Keratinocyte (primary cell): ENCODE data around the gene SERPIND1. TPM values are rescaled to one million over a fixed set of nuclear protein-coding genes. Genes with fewer than 3 reads are reported as not detected.

Experiments used
- DNase-seq: peaks from one replicate; pipeline ENCODE4 v3.0.0-alpha.2; 2011; ENCODE audit warnings: low read depth, missing footprints, low spot score
- FAIRE-seq: peaks from 2 replicates; lab custom pipeline; 2011; peaks lifted over from hg19 to GRCh38; lab: Jason Lieb, UNC
- H2AFZ ChIP-seq: 2 replicates; pipeline ENCODE4 v1.6.0; 2012; ENCODE audit warnings: low read length, control low read depth, inconsistent platforms; ENCODE audit not compliant: control insufficient read depth
- H3K27ac ChIP-seq: 2 replicates; pipeline ENCODE4 v1.5.1; 2011; ENCODE audit warnings: low read length; ENCODE audit not compliant: control insufficient read depth, insufficient read depth
- H3K27me3 ChIP-seq: 3 replicates; pipeline ENCODE4 v1.6.0; 2011; ENCODE audit warnings: low read length; ENCODE audit not compliant: control insufficient read depth, insufficient read depth; ENCODE audit errors: extremely low read depth
- H3K36me3 ChIP-seq, 2 experiments: 2 replicates in 1 of 2; 3 replicates in 1 of 2; pipeline ENCODE4 v1.5.1; 2011; ENCODE audit warnings: low read length in 2 of 2, mild to moderate bottlenecking in 1 of 2; ENCODE audit not compliant: control insufficient read depth in 2 of 2, insufficient read depth in 2 of 2; ENCODE audit errors: extremely low read depth in 1 of 2
- H3K4me1 ChIP-seq: 3 replicates; pipeline ENCODE4 v1.5.1; 2011; ENCODE audit warnings: low read length; ENCODE audit not compliant: control insufficient read depth, insufficient read depth; ENCODE audit errors: extremely low read depth
- H3K4me2 ChIP-seq: 3 replicates; pipeline ENCODE4 v1.6.0; 2011; ENCODE audit warnings: low read depth, low read length; ENCODE audit not compliant: control insufficient read depth, insufficient read depth; ENCODE audit errors: extremely low read depth
- H3K4me3 ChIP-seq, 3 experiments: fragments of 200-600 bp in 1 of 3; sonication (generic) in 1 of 3; 2 replicates in 2 of 3; 3 replicates in 1 of 3; pipeline ENCODE4 v1.5.1; 2011 to 2016; ENCODE audit warnings: low read length in 3 of 3, mild to moderate bottlenecking in 3 of 3, control low read depth in 2 of 3, inconsistent platforms in 1 of 3, low read depth in 1 of 3, mixed read lengths in 1 of 3, mixed run types in 1 of 3, moderate library complexity in 1 of 3; ENCODE audit not compliant: control insufficient read depth in 2 of 3, insufficient read depth in 2 of 3; ENCODE audit errors: extremely low read depth in 1 of 3
- H3K79me2 ChIP-seq: 2 replicates; pipeline ENCODE4 v1.6.0; 2012; ENCODE audit warnings: low read length; ENCODE audit not compliant: control insufficient read depth, insufficient read depth
- H3K9ac ChIP-seq: 3 replicates; pipeline ENCODE4 v1.6.0; 2011; ENCODE audit warnings: low read length; ENCODE audit not compliant: control insufficient read depth, insufficient read depth; ENCODE audit errors: extremely low read depth
- H3K9me1 ChIP-seq: 3 replicates; pipeline ENCODE4 v1.6.0; 2011; ENCODE audit warnings: low read length; ENCODE audit not compliant: control insufficient read depth, insufficient read depth; ENCODE audit errors: extremely low read depth
- H3K9me3 ChIP-seq: 2 replicates; pipeline ENCODE4 v1.5.1; 2012; ENCODE audit warnings: low read depth, low read length; ENCODE audit not compliant: control insufficient read depth
- H4K20me1 ChIP-seq: 3 replicates; pipeline ENCODE4 v1.6.0; 2011; ENCODE audit warnings: low read length; ENCODE audit not compliant: control insufficient read depth, insufficient read depth; ENCODE audit errors: extremely low read depth
- CTCF ChIP-seq, 3 experiments: IDR thresholded peaks in 1 of 3; conservative IDR thresholded peaks in 1 of 3; optimal IDR thresholded peaks in 1 of 3; 2 replicates in 2 of 3; 3 replicates in 1 of 3; pipeline versions ENCODE3 to v1.5.1; 2011; ENCODE audit warnings: low read length in 3 of 3, mild to moderate bottlenecking in 3 of 3, moderate library complexity in 2 of 3, control low read depth in 1 of 3, inconsistent platforms in 1 of 3; ENCODE audit not compliant: insufficient read depth in 2 of 3; ENCODE audit errors: extremely low read depth in 1 of 3
- EZH2 ChIP-seq: IDR thresholded peaks from one replicate; pipeline ENCODE4 v1.6.1; 2012; ENCODE audit warnings: inconsistent platforms, mild to moderate bottlenecking, low read length, moderate library complexity
- dilution Hi-C: fragments of 300-500 bp; cut with MboI; formaldehyde crosslinking; loops from one replicate; pipeline ENCODE4 v1.7.0; 2020; ENCODE audit warnings: low sequenced_read_pairs; ENCODE audit not compliant: extremely low pct_ligation_motif_present
- polyA plus RNA-seq, 5 experiments: library from polyadenylated mRNA; depleted of rRNA in 3 of 5; stranded (reverse) in 3 of 5; stranded (forward) in 1 of 5; unstranded in 1 of 5; fragments of >200 nt; gene quantifications; 1 replicate in 1 of 5; 2 replicates in 3 of 5; 3 replicates in 1 of 5; pipeline versions ENCODE4 v1.2.1 to v1.2.3, GENCODE V29; 2011 to 2012; ENCODE audit warnings: missing spikeins in 2 of 5, low read depth in 1 of 5, low replicate concordance in 1 of 5

SERPIND1 gene
- polyA plus RNA-seq, 1 donor (not counting 4 experiments of a cell fraction or from before 2014, with no cell fraction given), result not detected

GRCh38 chr22:20792966-20793728 lies 19.2 kb downstream of the SERPIND1 start:
- Histone ChIP-seq H3K27me3 (no peaks in the 10 kb centered on the region), H3K27ac (no peak overlapping the region), H3K9me3 (no peaks in the 10 kb centered on the region), H3K36me3 (peaks cover 12 to 29% of the 10 kb centered on the region in 2 experiments), H3K4me2 (no peak overlapping the region), H3K4me3 (no peak overlapping the region), H3K9me1 (no peaks in the 10 kb centered on the region), H3K4me1 (no peaks in the 10 kb centered on the region), H2AFZ (no peak overlapping the region), H4K20me1 (no peaks in the 10 kb centered on the region), H3K79me2 (no peaks in the 10 kb centered on the region), H3K9ac (no peak overlapping the region)
- dilution Hi-C loops, result no loop called here
- FAIRE-seq (no peak), DNase-seq (no peak)
- TF ChIP-seq CTCF (optimal IDR thresholded peaks at IDR 0.05 in 1 of 3, IDR thresholded peaks at IDR 0.05 in 1 of 3, conservative IDR thresholded peaks at IDR 0.05 in 1 of 3; ENCODE audit: extremely low read depth in 1 of 3, insufficient read depth in 2 of 3, low read length in 3 of 3), result no peak
- TF ChIP-seq EZH2, result no peak

- Histone ChIP-seq H3K4me3 (no peak overlapping the region), H3K9me3 (no peaks in the 10 kb centered on the region), H3K9ac (no peak overlapping the region), H3K79me2 (no peaks in the 10 kb centered on the region), H3K4me1 (no peaks in the 10 kb centered on the region), H3K4me2 (no peak overlapping the region), H3K9me1 (no peaks in the 10 kb centered on the region), H4K20me1 (no peaks in the 10 kb centered on the region), H3K27ac (no peak overlapping the region), H3K36me3 (peaks cover 15 to 31% of the 10 kb centered on the region in 2 experiments), H2AFZ (no peak overlapping the region), H3K27me3 (no peaks in the 10 kb centered on the region)
- TF ChIP-seq EZH2 (no peak), CTCF (optimal IDR thresholded peaks at IDR 0.05 in 1 of 3, IDR thresholded peaks at IDR 0.05 in 1 of 3, conservative IDR thresholded peaks at IDR 0.05 in 1 of 3; ENCODE audit: extremely low read depth in 1 of 3, insufficient read depth in 2 of 3, low read length in 3 of 3) (no peak)
- FAIRE-seq, result no peak
- DNase-seq, result no peak
- dilution Hi-C loops, result no loop called here
Observed at GRCh38 chr22:20793748-20794649, 20.1 kb downstream of the SERPIND1 start.
